ENCODE data around the gene SYNGR3.

The SYNGR3 gene

DNA sequence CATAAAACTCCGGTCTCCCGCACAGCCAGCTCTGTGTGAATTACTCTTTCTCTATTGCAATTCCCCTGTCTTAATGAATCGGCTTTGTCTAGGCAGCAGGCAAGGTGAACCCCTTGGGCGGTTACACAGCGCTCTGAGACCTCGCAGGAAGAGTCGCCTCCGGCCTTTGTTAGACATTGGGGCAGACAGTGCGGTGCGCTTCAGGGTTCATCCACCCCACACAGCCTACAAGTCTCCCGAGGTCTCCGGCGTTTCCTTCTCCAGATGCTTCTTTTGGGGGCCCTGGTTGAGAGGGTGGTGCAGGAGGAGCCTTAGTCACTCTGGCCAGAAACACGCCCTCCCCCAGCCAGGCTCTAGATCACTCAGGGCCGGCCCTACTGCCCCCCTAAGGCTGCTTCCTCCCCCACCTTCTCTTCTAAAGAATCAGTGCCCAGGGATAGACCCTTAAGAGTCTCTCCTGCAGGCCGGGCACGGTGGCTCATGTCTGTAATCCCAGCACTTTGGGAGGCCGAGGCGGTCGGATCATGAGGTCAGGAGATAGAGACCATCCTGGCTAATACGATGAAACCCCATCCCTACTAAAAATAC lies 45.1 kb upstream of the SYNGR3 start:
- no peak for DNase-seq (ENCODE audit: low read depth)
- TF ChIP-seq, protein P1, sequence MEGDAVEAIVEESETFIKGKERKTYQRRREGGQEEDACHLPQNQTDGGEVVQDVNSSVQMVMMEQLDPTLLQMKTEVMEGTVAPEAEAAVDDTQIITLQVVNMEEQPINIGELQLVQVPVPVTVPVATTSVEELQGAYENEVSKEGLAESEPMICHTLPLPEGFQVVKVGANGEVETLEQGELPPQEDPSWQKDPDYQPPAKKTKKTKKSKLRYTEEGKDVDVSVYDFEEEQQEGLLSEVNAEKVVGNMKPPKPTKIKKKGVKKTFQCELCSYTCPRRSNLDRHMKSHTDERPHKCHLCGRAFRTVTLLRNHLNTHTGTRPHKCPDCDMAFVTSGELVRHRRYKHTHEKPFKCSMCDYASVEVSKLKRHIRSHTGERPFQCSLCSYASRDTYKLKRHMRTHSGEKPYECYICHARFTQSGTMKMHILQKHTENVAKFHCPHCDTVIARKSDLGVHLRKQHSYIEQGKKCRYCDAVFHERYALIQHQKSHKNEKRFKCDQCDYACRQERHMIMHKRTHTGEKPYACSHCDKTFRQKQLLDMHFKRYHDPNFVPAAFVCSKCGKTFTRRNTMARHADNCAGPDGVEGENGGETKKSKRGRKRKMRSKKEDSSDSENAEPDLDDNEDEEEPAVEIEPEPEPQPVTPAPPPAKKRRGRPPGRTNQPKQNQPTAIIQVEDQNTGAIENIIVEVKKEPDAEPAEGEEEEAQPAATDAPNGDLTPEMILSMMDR (IDR thresholded peaks at IDR 0.05; ENCODE audit: low read depth, low read length, missing control alignments): no peak
- H3K4me3 ChIP-seq (ENCODE audit: low read depth, low read length): no peak overlapping the region

DNA sequence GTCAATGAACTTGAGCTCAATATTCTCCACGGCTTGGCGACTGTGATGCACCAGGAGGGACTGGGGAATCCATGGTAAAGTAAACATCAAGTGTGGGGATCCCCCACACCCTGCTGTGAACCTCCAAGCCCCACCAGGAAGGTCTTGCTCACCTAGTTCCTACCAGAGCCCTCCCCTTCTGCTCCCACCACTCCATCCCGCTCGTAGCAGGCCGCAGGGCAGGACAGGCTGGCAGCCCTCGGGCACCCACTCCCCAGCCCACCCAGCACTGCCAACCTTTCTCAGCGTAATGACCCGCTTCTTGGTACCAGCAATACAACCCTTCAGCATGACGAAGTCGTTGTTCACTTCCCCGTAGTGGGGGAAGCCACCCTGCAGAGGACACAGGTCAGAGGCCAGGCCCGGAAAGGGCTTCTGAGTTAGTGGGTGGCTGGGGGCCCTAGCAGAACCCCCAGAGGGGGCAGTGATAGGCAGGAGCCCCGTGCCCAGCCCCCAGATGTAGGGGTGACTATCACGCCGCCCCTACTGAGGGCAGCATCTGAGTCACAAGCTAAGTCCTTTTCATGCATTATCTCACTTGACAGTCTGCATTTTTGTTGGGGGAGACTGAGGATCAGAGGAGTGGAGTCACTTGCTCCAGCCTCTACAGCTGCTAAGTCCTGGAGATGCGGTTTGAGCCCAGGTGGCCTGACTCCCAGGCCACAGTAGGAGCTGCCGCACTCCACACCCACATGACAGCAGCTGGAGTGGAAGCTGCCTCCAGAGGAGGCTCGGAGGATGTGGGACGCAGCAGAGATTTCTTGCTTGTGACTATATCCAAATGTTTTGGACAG lies 44.0 kb upstream of the SYNGR3 start:
- DNase-seq (ENCODE audit: low read depth): no peak
- no peak overlapping the region for H3K4me3 ChIP-seq (ENCODE audit: low read depth, low read length)
- TF ChIP-seq, protein P1 (IDR thresholded peaks at IDR 0.05; ENCODE audit: low read depth, low read length, missing control alignments): no peak

DNA sequence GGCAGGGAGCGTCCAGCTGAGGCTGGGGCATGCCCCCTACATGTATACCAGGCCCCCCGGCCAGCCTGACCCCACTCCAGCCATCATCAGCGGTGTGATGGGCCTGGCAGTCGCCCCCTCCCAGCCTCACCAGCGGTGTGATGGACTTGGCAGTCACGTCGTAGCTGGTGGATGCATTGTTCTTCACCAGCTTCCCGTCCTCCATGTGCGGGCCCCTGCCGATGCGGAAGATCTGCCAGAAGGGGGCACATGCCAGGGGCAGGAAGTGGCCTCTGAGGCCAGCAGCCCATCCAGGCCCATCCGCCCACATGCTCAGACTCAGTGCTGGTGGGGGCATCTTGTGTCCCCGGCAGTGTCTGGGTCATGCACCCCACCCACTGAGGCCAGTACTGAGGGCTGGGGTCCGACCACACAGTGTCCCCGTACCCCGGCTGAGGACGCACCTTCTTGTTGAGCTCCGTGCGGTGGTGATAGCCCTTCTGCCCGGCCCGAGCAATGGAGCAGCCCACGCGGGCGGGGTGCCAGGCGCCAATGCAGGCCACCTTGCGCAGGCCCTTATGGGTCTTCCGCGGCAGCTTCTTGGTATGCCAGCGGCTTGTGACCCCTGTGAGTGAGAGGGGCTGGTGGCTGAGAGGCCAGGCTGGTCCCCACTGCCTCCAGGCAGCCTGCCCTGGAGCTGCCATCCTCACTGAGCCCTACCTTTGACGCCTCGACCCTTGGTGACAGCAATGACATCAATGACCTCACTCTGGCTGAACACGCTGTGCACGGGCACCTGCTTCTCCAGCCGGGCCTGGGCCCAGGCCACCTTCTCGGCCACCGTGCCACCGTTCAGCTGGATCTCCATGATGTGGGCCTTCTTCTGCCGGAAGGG lies 43.0 kb upstream of the SYNGR3 start:
- no peak for DNase-seq (ENCODE audit: low read depth)
- TF ChIP-seq, protein P1 (IDR thresholded peaks at IDR 0.05; ENCODE audit: low read depth, low read length, missing control alignments): no peak

DNA sequence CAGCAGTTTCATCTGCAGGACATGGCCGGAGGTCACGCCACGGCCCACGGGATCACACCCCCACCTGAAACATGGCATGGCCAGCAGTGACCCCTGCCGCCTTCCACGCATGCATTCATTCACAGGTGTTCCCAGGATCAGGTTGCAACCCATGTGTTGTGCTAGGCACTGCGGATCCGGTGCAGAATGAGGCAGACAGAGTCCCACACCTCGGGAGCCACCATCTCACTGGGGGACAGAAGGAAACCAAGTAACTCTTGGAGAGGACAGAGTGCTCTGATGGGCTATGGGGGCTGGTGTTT lies 42.5 kb upstream of the SYNGR3 start:
- DNase-seq (ENCODE audit: low read depth): no peak
- no peak overlapping the region for H3K4me3 ChIP-seq (ENCODE audit: low read depth, low read length)
- TF ChIP-seq, protein P1 (IDR thresholded peaks at IDR 0.05; ENCODE audit: low read depth, low read length, missing control alignments): no peak

More for the DNA sequence above, 43.0 kb upstream of the SYNGR3 start:
- H3K4me3 ChIP-seq (ENCODE audit: low read depth, low read length): no peak overlapping the region

DNA sequence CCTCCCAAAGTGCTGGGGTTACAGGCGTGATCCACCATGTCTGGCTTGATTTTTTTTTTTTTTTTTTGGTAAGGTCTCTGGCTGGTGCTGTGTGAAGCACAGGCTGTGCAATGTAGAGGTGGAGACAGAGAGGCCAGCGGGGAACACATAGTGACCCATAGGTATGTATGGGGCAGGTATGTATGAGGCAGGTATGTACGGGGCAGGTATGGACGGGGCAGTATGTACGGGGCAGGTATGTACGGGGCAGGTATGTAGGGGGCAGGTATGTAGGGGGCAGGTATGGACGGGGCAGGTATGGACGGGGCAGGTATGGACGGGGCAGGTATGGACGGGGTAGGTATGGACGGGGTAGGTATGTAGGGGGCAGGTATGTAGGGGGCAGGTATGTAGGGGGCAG lies 40.3 kb upstream of the SYNGR3 start:
- TF ChIP-seq, protein P1 (IDR thresholded peaks at IDR 0.05; ENCODE audit: low read depth, low read length, missing control alignments): no peak
- no peak for DNase-seq (ENCODE audit: low read depth)

DNA sequence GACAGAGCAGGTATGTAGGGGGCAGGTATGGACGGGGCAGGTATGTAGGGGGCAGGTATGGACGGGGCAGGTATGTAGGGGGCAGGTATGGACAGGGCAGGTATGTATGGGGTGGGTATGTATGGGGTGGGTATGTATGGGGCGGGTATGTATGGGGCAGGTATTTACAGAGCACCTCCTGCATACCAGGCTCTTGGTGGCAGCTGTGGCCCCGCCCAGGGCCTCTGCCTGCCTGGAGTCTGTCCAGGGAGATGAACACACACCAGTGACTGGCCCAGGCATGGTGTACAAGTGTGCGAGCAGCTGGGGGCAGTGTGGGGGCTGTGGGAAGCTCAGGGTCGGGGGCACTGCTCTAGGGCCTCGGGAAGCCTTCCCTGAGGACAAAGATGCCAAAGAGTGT lies 39.7 kb upstream of the SYNGR3 start:
- TF ChIP-seq, protein P1 (IDR thresholded peaks at IDR 0.05; ENCODE audit: low read depth, low read length, missing control alignments): no peak
- no peak overlapping the region for H3K4me3 ChIP-seq (ENCODE audit: low read depth, low read length)
- DNase-seq (ENCODE audit: low read depth): no peak

More for the DNA sequence above, 40.3 kb upstream of the SYNGR3 start:
- no peak overlapping the region for H3K4me3 ChIP-seq (ENCODE audit: low read depth, low read length)
